Progenitor cell of endocrine pancreas (in vitro differentiated cells): ENCODE data around the gene USP6NL. TPM values are rescaled to one million over a fixed set of nuclear protein-coding genes. Genes with fewer than 3 reads are reported as not detected.

Experiments
- DNase-seq: peaks from one replicate; pipeline ENCODE4 v3.0.0; 2021; ENCODE audit warnings: low spot score; ENCODE audit not compliant: unreplicated experiment
- H3K27ac Mint-ChIP-seq: 2 replicates; pipeline ENCODE4 v1.8.0; 2021; ENCODE audit warnings: mild to moderate bottlenecking, moderate library complexity, mixed read lengths
- H3K27me3 Mint-ChIP-seq: 2 replicates; pipeline ENCODE4 v1.8.0; 2021; ENCODE audit warnings: mixed read lengths
- H3K36me3 Mint-ChIP-seq: 2 replicates; pipeline ENCODE4 v1.8.0; 2022; ENCODE audit warnings: mixed read lengths; ENCODE audit not compliant: insufficient read depth
- H3K4me1 Mint-ChIP-seq: 2 replicates; pipeline ENCODE4 v1.8.0; 2021; ENCODE audit warnings: low read depth, mixed read lengths
- H3K4me3 Mint-ChIP-seq: 2 replicates; pipeline ENCODE4 v1.8.0; 2021; ENCODE audit warnings: low read depth, mild to moderate bottlenecking, moderate library complexity, mixed read lengths
- H3K9me3 Mint-ChIP-seq: 2 replicates; pipeline ENCODE4 v1.8.0; 2021; ENCODE audit warnings: low read depth, mixed read lengths
- total RNA-seq: library from RNA; stranded (reverse); gene quantifications from 2 replicates; pipeline ENCODE4 v1.2.1, GENCODE V29; 2021
- TF ChIP-seq, protein P1 (sequence below): fragments of 200-600 bp; sonication (generic); IDR thresholded peaks from one replicate; pipeline ENCODE4 v1.5.0; 2021; ENCODE audit warnings: antibody characterized with exemption, mild to moderate bottlenecking; ENCODE audit not compliant: unreplicated experiment

Gene USP6NL
- total RNA-seq, 1 donor from 2014 or later, result 37.3 TPM

GRCh38 chr10:11551104-11551503 lies 60.3 kb downstream of the USP6NL start:
- Mint-ChIP-seq H3K9me3 (peaks cover 7% of the 10 kb centered on the region), H3K27ac (no peak overlapping the region), H3K4me3 (no peak overlapping the region), H3K27me3 (no peaks in the 10 kb centered on the region), H3K36me3 (peaks cover 7% of the 10 kb centered on the region), H3K4me1 (peaks cover 10% of the 10 kb centered on the region)
- DNase-seq, result no peak
- TF ChIP-seq, protein P1, sequence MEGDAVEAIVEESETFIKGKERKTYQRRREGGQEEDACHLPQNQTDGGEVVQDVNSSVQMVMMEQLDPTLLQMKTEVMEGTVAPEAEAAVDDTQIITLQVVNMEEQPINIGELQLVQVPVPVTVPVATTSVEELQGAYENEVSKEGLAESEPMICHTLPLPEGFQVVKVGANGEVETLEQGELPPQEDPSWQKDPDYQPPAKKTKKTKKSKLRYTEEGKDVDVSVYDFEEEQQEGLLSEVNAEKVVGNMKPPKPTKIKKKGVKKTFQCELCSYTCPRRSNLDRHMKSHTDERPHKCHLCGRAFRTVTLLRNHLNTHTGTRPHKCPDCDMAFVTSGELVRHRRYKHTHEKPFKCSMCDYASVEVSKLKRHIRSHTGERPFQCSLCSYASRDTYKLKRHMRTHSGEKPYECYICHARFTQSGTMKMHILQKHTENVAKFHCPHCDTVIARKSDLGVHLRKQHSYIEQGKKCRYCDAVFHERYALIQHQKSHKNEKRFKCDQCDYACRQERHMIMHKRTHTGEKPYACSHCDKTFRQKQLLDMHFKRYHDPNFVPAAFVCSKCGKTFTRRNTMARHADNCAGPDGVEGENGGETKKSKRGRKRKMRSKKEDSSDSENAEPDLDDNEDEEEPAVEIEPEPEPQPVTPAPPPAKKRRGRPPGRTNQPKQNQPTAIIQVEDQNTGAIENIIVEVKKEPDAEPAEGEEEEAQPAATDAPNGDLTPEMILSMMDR, result no peak

DNA sequence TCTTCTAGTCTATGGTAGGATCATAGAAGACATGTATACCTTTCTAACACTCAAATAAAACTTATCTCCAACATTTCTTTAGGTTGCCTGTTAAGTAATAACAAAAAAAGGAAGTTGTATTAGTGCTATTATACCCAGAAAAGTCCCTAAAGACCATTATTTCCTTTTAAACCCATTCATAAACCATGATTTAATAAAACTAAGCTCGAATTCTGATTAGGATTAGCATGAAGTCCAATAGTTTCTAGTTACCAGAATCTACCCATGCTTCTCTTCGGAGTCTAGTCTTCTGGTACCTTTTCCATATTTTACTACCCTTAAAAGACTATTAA lies 62.7 kb downstream of the USP6NL start:
- no peak overlapping the region for H3K27ac Mint-ChIP-seq
- peaks cover 3% of the 10 kb centered on the region for H3K9me3 Mint-ChIP-seq
- H3K4me3 Mint-ChIP-seq, result no peak overlapping the region
- no peaks in the 10 kb centered on the region for H3K27me3 Mint-ChIP-seq
- TF ChIP-seq, protein P1, result no peak
- peaks cover 16% of the 10 kb centered on the region for H3K4me1 Mint-ChIP-seq
- DNase-seq, result no peak
- H3K36me3 Mint-ChIP-seq, result no peaks in the 10 kb centered on the region

DNA sequence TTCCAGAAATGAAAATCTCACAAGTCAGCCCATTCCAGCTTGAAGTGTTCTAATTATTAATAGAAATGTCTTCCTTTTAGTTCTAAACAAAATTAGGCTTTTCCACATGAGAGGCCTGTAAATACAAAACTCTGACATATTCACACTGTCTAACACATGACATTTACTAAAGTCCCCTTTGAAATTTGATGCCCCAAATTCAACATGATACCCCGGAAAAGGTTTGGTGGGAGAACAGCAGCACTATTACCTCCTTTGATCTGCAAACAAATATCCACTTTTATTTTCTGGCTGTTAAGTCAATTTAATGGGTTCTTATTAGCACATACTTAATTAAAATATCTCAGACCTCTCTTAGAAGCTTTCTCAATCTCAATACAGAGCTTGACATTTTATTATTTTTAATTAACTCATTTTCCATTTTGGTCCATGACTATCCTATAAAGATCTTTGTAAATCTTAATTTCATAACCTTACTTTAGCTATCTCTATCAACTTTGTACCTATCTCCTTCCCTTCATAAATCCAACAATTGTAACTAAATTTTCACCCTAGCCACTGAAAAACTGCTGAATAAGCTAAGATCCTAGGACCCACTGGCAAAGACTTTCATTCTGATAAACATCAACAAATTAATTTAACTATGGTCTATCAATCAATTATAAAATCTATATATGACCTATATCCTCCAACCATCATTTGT lies 63.2 kb downstream of the USP6NL start:
- H3K27me3 Mint-ChIP-seq, result no peaks in the 10 kb centered on the region
- no peak overlapping the region for H3K4me3 Mint-ChIP-seq
- H3K9me3 Mint-ChIP-seq, result peaks cover 3% of the 10 kb centered on the region
- TF ChIP-seq, protein P1, result no peak
- no peaks in the 10 kb centered on the region for H3K36me3 Mint-ChIP-seq
- no peak for DNase-seq
- H3K4me1 Mint-ChIP-seq, result peaks cover 16% of the 10 kb centered on the region
- no peak overlapping the region for H3K27ac Mint-ChIP-seq

GRCh38 chr10:11546581-11546980 lies 64.9 kb downstream of the USP6NL start:
- H3K4me1 Mint-ChIP-seq, result peaks cover 18% of the 10 kb centered on the region
- H3K27ac Mint-ChIP-seq, result no peak overlapping the region
- no peaks in the 10 kb centered on the region for H3K27me3 Mint-ChIP-seq
- peaks cover 3% of the 10 kb centered on the region for H3K9me3 Mint-ChIP-seq
- H3K36me3 Mint-ChIP-seq, result no peaks in the 10 kb centered on the region
- H3K4me3 Mint-ChIP-seq, result no peak overlapping the region
- no peak for DNase-seq
- TF ChIP-seq, protein P1, result no peak

GRCh38 chr10:11541296-11541695 lies 70.2 kb downstream of the USP6NL start:
- no peak for DNase-seq
- no peak overlapping the region for H3K27ac Mint-ChIP-seq
- H3K27me3 Mint-ChIP-seq, result no peaks in the 10 kb centered on the region
- TF ChIP-seq, protein P1, result no peak
- H3K36me3 Mint-ChIP-seq, result no peaks in the 10 kb centered on the region
- no peak overlapping the region for H3K4me3 Mint-ChIP-seq
- peaks cover 18% of the 10 kb centered on the region for H3K4me1 Mint-ChIP-seq
- H3K9me3 Mint-ChIP-seq, result no peaks in the 10 kb centered on the region
